IMR-90 (cell line): Measurements from ENCODE around the gene KCNJ4. TPM values are rescaled to one million over a fixed set of nuclear protein-coding genes. Genes with fewer than 3 reads are reported as not detected.

Source experiments
- ATAC-seq: fragments of 200-7000 bp; cut with Tn5 transposase; 2 replicates; pipeline ENCODE4 v1.9.1; 2020; ENCODE audit warnings: low read depth, mild to moderate bottlenecking, moderate library complexity
- BruUV-seq: library from RNA; stranded (reverse); fragments of 400-500 nt; replicated peaks from 2 replicates; lab custom pipeline; 2021; lab: Mats Ljungman, UMichigan
- CTCF ChIA-PET: fragments of 300-600 bp; formaldehyde crosslinking; extraction: SDS; loops from one replicate; lab custom pipeline; 2021; ENCODE audit warnings: antibody characterized with exemption; lab: Yijun Ruan, JAX
- POLR2A ChIA-PET: fragments of 300-600 bp; sonication (Branson Sonifier 250); formaldehyde crosslinking; loops from one replicate; lab custom pipeline; 2022; ENCODE audit warnings: antibody characterized with exemption; ENCODE audit not compliant: unreplicated experiment; lab: Charles Lee
- DNase-seq: peaks from one replicate; pipeline ENCODE4 v3.0.0; 2013
- H2AFZ ChIP-seq: replicated peaks from 2 replicates; pipeline ENCODE3; 2013; ENCODE audit warnings: low read length, mild to moderate bottlenecking; ENCODE audit not compliant: poor library complexity
- H2AK5ac ChIP-seq: 2 replicates; pipeline ENCODE4 v1.6.1; 2013; ENCODE audit warnings: low read depth, low read length, inconsistent platforms
- H2AK9ac ChIP-seq: replicated peaks from 2 replicates; pipeline ENCODE3; 2013; ENCODE audit warnings: mild to moderate bottlenecking, low read depth, low read length, moderate library complexity; ENCODE audit not compliant: poor library complexity
- H2BK120ac ChIP-seq: 2 replicates; pipeline ENCODE4 v1.6.1; 2013; ENCODE audit warnings: low read depth, low read length, inconsistent platforms
- H2BK15ac ChIP-seq: 3 replicates; pipeline ENCODE4 v1.6.1; 2013; ENCODE audit warnings: low read depth, low read length, inconsistent platforms
- H2BK20ac ChIP-seq: 2 replicates; pipeline ENCODE4 v1.6.1; 2013; ENCODE audit warnings: low read depth, mild to moderate bottlenecking, inconsistent platforms, low read length, moderate library complexity
- H2BK5ac ChIP-seq: 2 replicates; pipeline ENCODE4 v1.6.1; 2013; ENCODE audit warnings: mild to moderate bottlenecking, low read depth, low read length, inconsistent platforms; ENCODE audit not compliant: poor library complexity, severe bottlenecking
- H3K14ac ChIP-seq: replicated peaks from 2 replicates; pipeline ENCODE4 v1.6.1; 2013; ENCODE audit warnings: low read depth, low read length, inconsistent platforms
- H3K18ac ChIP-seq: 2 replicates; pipeline ENCODE4 v1.6.1; 2013; ENCODE audit warnings: low read depth, low read length, control low read depth
- H3K23ac ChIP-seq: 2 replicates; pipeline ENCODE4 v1.6.1; 2013; ENCODE audit warnings: low read depth, low read length, inconsistent platforms
- H3K27ac ChIP-seq: 2 replicates; pipeline ENCODE4 v1.5.1; 2013; ENCODE audit warnings: mild to moderate bottlenecking, control low read depth, low read length; ENCODE audit not compliant: insufficient read depth
- H3K27me3 ChIP-seq: 2 replicates; pipeline ENCODE4 v1.6.1; 2013; ENCODE audit warnings: low read length; ENCODE audit not compliant: control insufficient read depth, insufficient read depth
- H3K36me3 ChIP-seq: 2 replicates; pipeline ENCODE4 v1.6.1; 2013; ENCODE audit warnings: low read length, mixed read lengths; ENCODE audit not compliant: control insufficient read depth, insufficient read depth
- H3K4ac ChIP-seq: 2 replicates; pipeline ENCODE4 v1.6.1; 2013; ENCODE audit warnings: low read depth, low read length, inconsistent platforms
- H3K4me1 ChIP-seq: 2 replicates; pipeline ENCODE4 v1.6.1; 2013; ENCODE audit warnings: low read length, mixed read lengths; ENCODE audit not compliant: control insufficient read depth, insufficient read depth
- H3K4me2 ChIP-seq: 2 replicates; pipeline ENCODE4 v1.6.1; 2013; ENCODE audit warnings: low read depth, mild to moderate bottlenecking, control low read depth, low read length, moderate library complexity
- H3K4me3 ChIP-seq: 2 replicates; pipeline ENCODE4 v1.5.1; 2013; ENCODE audit warnings: low read depth, mild to moderate bottlenecking, control low read depth, low read length, moderate library complexity; ENCODE audit not compliant: insufficient read depth
- H3K56ac ChIP-seq: 2 replicates; pipeline ENCODE4 v1.6.1; 2013; ENCODE audit warnings: low read length, inconsistent platforms; ENCODE audit not compliant: insufficient read depth; ENCODE audit errors: extremely low read depth
- H3K79me1 ChIP-seq, 2 experiments: 2 replicates each; pipeline ENCODE4 v1.6.1; 2013; ENCODE audit warnings: low read length in 2 of 2, inconsistent platforms in 1 of 2, low read depth in 1 of 2
- H3K9ac ChIP-seq: 2 replicates; pipeline ENCODE4 v1.6.1; 2013; ENCODE audit warnings: low read depth, low read length, control low read depth
- H3K9me1 ChIP-seq: 2 replicates; pipeline ENCODE4 v1.6.1; 2013; ENCODE audit warnings: low read length, inconsistent platforms; ENCODE audit not compliant: insufficient read depth
- H3K9me3 ChIP-seq: 2 replicates; pipeline ENCODE4 v1.6.1; 2013; ENCODE audit warnings: low read length; ENCODE audit not compliant: control insufficient read depth, insufficient read depth
- H4K20me1 ChIP-seq: 2 replicates; pipeline ENCODE4 v1.6.1; 2013; ENCODE audit warnings: low read length, inconsistent platforms; ENCODE audit not compliant: insufficient read depth
- H4K5ac ChIP-seq: 2 replicates; pipeline ENCODE4 v1.6.1; 2013; ENCODE audit warnings: mild to moderate bottlenecking, low read depth, low read length, control low read depth
- H4K8ac ChIP-seq, 2 experiments: 2 replicates each; pipeline ENCODE4 v1.6.1; 2013; ENCODE audit warnings: low read depth in 2 of 2, low read length in 2 of 2, control low read depth in 1 of 2, inconsistent platforms in 1 of 2
- H4K91ac ChIP-seq: 2 replicates; pipeline ENCODE4 v1.6.1; 2013; ENCODE audit warnings: low read depth, low read length, inconsistent platforms; ENCODE audit not compliant: insufficient read depth
- BHLHE40 ChIP-seq: fragments of 150-350 bp; IDR thresholded peaks from 2 replicates; pipeline ENCODE4 v1.6.1; 2016; ENCODE audit warnings: mild to moderate bottlenecking, low read depth, low read length
- CEBPB ChIP-seq: IDR thresholded peaks from 2 replicates; pipeline ENCODE4 v1.6.1; 2012; ENCODE audit warnings: low read depth, low read length, improper control_type of control experiment
- FOS ChIP-seq: fragments of 150-350 bp; IDR thresholded peaks from 2 replicates; pipeline ENCODE4 v1.6.1; 2016; ENCODE audit warnings: low read depth, low read length
- MAFK ChIP-seq: IDR thresholded peaks from 2 replicates; pipeline ENCODE4 v1.6.1; 2012; ENCODE audit warnings: low read depth, low read length, improper control_type of control experiment
- MAZ ChIP-seq: IDR thresholded peaks from 2 replicates; pipeline ENCODE4 v1.6.1; 2012; ENCODE audit warnings: low read depth, mild to moderate bottlenecking, low read length, improper control_type of control experiment, moderate library complexity, borderline replicate concordance
- MXI1 ChIP-seq: IDR thresholded peaks from 2 replicates; pipeline ENCODE4 v1.6.1; 2012; ENCODE audit warnings: low read depth, mild to moderate bottlenecking, low read length, moderate library complexity, borderline replicate concordance
- NFE2L2 ChIP-seq: fragments of 150-350 bp; IDR thresholded peaks from 2 replicates; pipeline ENCODE4 v1.6.1; 2016; ENCODE audit warnings: low read depth, mild to moderate bottlenecking, low read length
- POLR2A ChIP-seq: IDR thresholded peaks from 2 replicates; pipeline ENCODE4 v1.6.1; 2012; ENCODE audit warnings: mild to moderate bottlenecking, low read depth, low read length
- RAD21 ChIP-seq: IDR thresholded peaks from 2 replicates; pipeline ENCODE4 v1.6.1; 2012; ENCODE audit warnings: low read length, improper control_type of control experiment
- RCOR1 ChIP-seq: IDR thresholded peaks from 2 replicates; pipeline ENCODE4 v1.6.1; 2012; ENCODE audit warnings: mild to moderate bottlenecking, low read length, improper control_type of control experiment; ENCODE audit not compliant: insufficient replicate concordance
- RFX5 ChIP-seq: IDR thresholded peaks from 2 replicates; pipeline ENCODE4 v1.8.0; 2012; ENCODE audit warnings: low read depth, mild to moderate bottlenecking, low read length, moderate library complexity
- SMC3 ChIP-seq: fragments of 150-350 bp; IDR thresholded peaks from 2 replicates; pipeline ENCODE4 v1.6.1; 2016; ENCODE audit warnings: low read depth, mild to moderate bottlenecking, antibody characterized with exemption, low read length, moderate library complexity
- WGBS, 2 experiments: methylation state at CpG; one replicate each; pipeline versions ENCODE4 v1.1.5 to v1.1.7; 2013; ENCODE audit warnings: missing lambda C conversion rate in 2 of 2; ENCODE audit not compliant: insufficient read length in 1 of 2; ENCODE audit errors: extremely low coverage in 2 of 2; 5-methylcytosine and 5-hydroxymethylcytosine counted together
- dilution Hi-C: fragments of 300-500 bp; cut with HindIII; formaldehyde crosslinking; loops from one replicate; pipeline ENCODE4 v1.14.3; 2018; ENCODE audit warnings: low sequenced_read_pairs; ENCODE audit not compliant: unreplicated experiment
- in situ Hi-C: fragments of 300-500 bp; cut with MboI; formaldehyde crosslinking; loops from 3 replicates; pipeline ENCODE4 v1.14.3; 2019; ENCODE audit warnings: low sequenced_read_pairs, inconsistent platforms, mixed read lengths
- intact Hi-C: fragments of 100-400 bp; cut with micrococcal nuclease; formaldehyde crosslinking; loops from 2 replicates; pipeline ENCODE4 v1.10.0; 2022
- polyA plus RNA-seq, 3 experiments: library from polyadenylated mRNA; depleted of rRNA; stranded (reverse); fragments of >200 nt; gene quantifications; 2 replicates each; pipeline ENCODE4 v1.2.3, GENCODE V29; 2012; ENCODE audit warnings: low replicate concordance in 1 of 3
- total RNA-seq: library from RNA; depleted of rRNA; stranded (reverse); fragments of >200 nt; gene quantifications from 2 replicates; pipeline ENCODE4 v1.2.3, GENCODE V29; 2012
- TF ChIP-seq, protein P1 (sequence below): fragments of 150-350 bp; IDR thresholded peaks from 2 replicates; pipeline ENCODE4 v1.6.1; 2016; ENCODE audit warnings: low read depth, mild to moderate bottlenecking, low read length, moderate library complexity, borderline replicate concordance
- TF ChIP-seq, protein P2 (sequence below): conservative IDR thresholded peaks from 2 replicates; pipeline ENCODE4 v1.5.1; 2012; ENCODE audit warnings: mild to moderate bottlenecking, low read depth, low read length, improper control_type of control experiment
- TF ChIP-seq, protein P3 (sequence below): fragments of 150-350 bp; IDR thresholded peaks from 2 replicates; pipeline ENCODE4 v1.6.1; 2017; ENCODE audit warnings: mild to moderate bottlenecking, antibody characterized with exemption, low read length, low read depth

KCNJ4 gene
- total and polyA plus RNA-seq, 2 of the 4 experiments (the other 2 are of a cell fraction): not detected

DNA sequence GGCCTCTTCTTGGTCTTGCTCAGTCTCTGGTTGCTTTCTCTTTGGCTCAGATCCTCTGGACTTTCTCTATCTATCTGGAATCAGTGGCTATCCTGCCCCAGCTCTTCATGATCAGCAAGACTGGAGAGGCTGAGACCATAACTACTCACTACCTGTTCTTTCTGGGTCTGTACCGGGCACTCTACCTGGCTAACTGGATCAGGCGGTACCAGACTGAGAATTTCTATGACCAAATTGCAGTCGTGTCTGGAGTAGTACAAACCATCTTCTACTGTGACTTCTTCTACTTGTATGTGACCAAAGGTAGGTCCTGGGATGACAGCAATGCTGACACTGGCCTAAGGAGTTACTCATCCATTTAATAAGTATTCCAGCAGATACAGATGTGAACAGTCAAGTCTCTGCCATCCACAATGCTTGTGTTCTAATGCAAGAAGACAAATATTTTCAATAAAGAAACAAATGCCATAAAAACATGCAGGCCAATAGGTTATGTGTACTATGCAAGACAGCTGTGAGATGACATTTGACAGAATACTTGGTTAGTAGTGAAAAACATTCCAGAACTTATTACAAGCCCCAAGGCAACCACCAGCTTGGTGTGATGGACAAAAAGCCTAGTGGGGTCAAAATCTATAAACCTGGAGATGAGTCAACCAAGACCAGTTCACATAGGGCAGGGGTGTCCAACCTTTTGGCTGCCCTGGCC lies 26.3 kb upstream of the KCNJ4 start:
- Histone ChIP-seq H3K27ac (peak overlapping the region; percentile 56; the same call in 1 of the 2 replicates), H2BK120ac (no peak overlapping the region), H3K4me2 (no peak overlapping the region), H3K14ac (no peak overlapping the region), H3K9ac (no peak overlapping the region), H4K5ac (no peak overlapping the region; the same call in 1 of the 2 replicates), H2AFZ (no peak overlapping the region), H4K8ac (no peak overlapping the region), H3K27me3 (no peaks in the 10 kb centered on the region), H4K91ac (no peak overlapping the region), H3K9me3 (no peaks in the 10 kb centered on the region), H2BK20ac (no peak overlapping the region), H2AK5ac (no peak overlapping the region), H3K79me1 (peaks cover 27 to 61% of the 10 kb centered on the region in 2 experiments), H3K4ac (no peak overlapping the region), H3K36me3 (peaks cover 51% of the 10 kb centered on the region), H2BK5ac (peak overlapping the region; percentile 0), H4K20me1 (peaks cover 59% of the 10 kb centered on the region), H3K4me1 (peaks cover 16% of the 10 kb centered on the region), H2BK15ac (no peak overlapping the region), H2AK9ac (no peak overlapping the region), H3K4me3 (no peak overlapping the region), H3K9me1 (peaks cover 18% of the 10 kb centered on the region), H3K23ac (0 out of 2 replicates have a peak overlapping the region, but pooled peaks have one; percentile 13), H3K56ac (no peak overlapping the region), H3K18ac (no peak overlapping the region)
- intact Hi-C loops: no loop called here
- dilution Hi-C loops: no loop called here
- no CpG with 5 or more reads among the region's 3 CpGs for WGBS, 2 experiments
- DNase-seq (no peak), ATAC-seq (peak; percentile 36)
- no TSS peak for BruUV-seq
- CTCF ChIA-PET: interaction anchor here (0.6 kb wide), 1 partner anchor 28 kb away, joined by 4 read pairs; no protein-coding TSS in a partner anchor
- POLR2A ChIA-PET: no interaction called here
- in situ Hi-C loops: no loop called here
- TF ChIP-seq POLR2A (no peak), RAD21 (no peak), MAFK (no peak), SMC3 (no peak), NFE2L2 (no peak), MXI1 (no peak), MAZ (no peak), BHLHE40 (no peak), CEBPB (no peak), FOS (no peak), RFX5 (no peak), RCOR1 (no peak)
- TF ChIP-seq, protein P1, sequence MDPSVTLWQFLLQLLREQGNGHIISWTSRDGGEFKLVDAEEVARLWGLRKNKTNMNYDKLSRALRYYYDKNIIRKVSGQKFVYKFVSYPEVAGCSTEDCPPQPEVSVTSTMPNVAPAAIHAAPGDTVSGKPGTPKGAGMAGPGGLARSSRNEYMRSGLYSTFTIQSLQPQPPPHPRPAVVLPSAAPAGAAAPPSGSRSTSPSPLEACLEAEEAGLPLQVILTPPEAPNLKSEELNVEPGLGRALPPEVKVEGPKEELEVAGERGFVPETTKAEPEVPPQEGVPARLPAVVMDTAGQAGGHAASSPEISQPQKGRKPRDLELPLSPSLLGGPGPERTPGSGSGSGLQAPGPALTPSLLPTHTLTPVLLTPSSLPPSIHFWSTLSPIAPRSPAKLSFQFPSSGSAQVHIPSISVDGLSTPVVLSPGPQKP: no peak
- TF ChIP-seq, protein P2, sequence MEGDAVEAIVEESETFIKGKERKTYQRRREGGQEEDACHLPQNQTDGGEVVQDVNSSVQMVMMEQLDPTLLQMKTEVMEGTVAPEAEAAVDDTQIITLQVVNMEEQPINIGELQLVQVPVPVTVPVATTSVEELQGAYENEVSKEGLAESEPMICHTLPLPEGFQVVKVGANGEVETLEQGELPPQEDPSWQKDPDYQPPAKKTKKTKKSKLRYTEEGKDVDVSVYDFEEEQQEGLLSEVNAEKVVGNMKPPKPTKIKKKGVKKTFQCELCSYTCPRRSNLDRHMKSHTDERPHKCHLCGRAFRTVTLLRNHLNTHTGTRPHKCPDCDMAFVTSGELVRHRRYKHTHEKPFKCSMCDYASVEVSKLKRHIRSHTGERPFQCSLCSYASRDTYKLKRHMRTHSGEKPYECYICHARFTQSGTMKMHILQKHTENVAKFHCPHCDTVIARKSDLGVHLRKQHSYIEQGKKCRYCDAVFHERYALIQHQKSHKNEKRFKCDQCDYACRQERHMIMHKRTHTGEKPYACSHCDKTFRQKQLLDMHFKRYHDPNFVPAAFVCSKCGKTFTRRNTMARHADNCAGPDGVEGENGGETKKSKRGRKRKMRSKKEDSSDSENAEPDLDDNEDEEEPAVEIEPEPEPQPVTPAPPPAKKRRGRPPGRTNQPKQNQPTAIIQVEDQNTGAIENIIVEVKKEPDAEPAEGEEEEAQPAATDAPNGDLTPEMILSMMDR: no peak
- TF ChIP-seq, protein P3, sequence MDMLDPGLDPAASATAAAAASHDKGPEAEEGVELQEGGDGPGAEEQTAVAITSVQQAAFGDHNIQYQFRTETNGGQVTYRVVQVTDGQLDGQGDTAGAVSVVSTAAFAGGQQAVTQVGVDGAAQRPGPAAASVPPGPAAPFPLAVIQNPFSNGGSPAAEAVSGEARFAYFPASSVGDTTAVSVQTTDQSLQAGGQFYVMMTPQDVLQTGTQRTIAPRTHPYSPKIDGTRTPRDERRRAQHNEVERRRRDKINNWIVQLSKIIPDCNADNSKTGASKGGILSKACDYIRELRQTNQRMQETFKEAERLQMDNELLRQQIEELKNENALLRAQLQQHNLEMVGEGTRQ: no peak
